DLD1 (cell line): ENCODE data around the gene HES7.

Experiments
- in situ Hi-C: cut with HindIII; loops from 2 replicates; pipeline ENCODE4 v1.10.0; 2017; ENCODE audit warnings: low sequenced_read_pairs

The HES7 gene

GRCh38 chr17:8155231-8155995, 31.5 kb upstream of the HES7 start:
- in situ Hi-C loops, result no loop called here

GRCh38 chr17:8154608-8155155, 30.8 kb upstream of the HES7 start:
- in situ Hi-C loops, result no loop called here

- in situ Hi-C loops, result no loop called here
These were observed 30.2 kb upstream of the HES7 start for GRCh38 chr17:8153957-8154607.

GRCh38 chr17:8153525-8153956, 29.6 kb upstream of the HES7 start:
- in situ Hi-C loops, result no loop called here

GRCh38 chr17:8153031-8153451, 29.1 kb upstream of the HES7 start:
- in situ Hi-C loops, result no loop called here

- in situ Hi-C loops, result no loop called here
These were observed 28.3 kb upstream of the HES7 start, which contains the start of gene PER1 for GRCh38 chr17:8152112-8152775. TSS of gene PER1 (minus strand) at chr17:8152404. CDS start at chr17:8150706, 1,698 bp downstream.

- in situ Hi-C loops, result no loop called here
These were observed 27.8 kb upstream of the HES7 start for GRCh38 chr17:8151641-8152111.

- in situ Hi-C loops, result no loop called here
These were observed 27.3 kb upstream of the HES7 start for GRCh38 chr17:8151120-8151640.

GRCh38 chr17:8150194-8151119, 26.6 kb upstream of the HES7 start:
- in situ Hi-C loops, result no loop called here

- in situ Hi-C loops, result no loop called here
These were observed 25.7 kb upstream of the HES7 start for GRCh38 chr17:8149419-8150193.

GRCh38 chr17:8148560-8148959, 24.7 kb upstream of the HES7 start:
- in situ Hi-C loops, result no loop called here

GRCh38 chr17:8147805-8148404, 24.0 kb upstream of the HES7 start:
- in situ Hi-C loops, result no loop called here

GRCh38 chr17:8147141-8147804, 23.4 kb upstream of the HES7 start:
- in situ Hi-C loops, result no loop called here

- in situ Hi-C loops, result no loop called here
These were observed 22.7 kb upstream of the HES7 start for GRCh38 chr17:8146381-8147140.

GRCh38 chr17:8145811-8146210, 21.9 kb upstream of the HES7 start:
- in situ Hi-C loops, result no loop called here

GRCh38 chr17:8144401-8145231, 20.7 kb upstream of the HES7 start:
- in situ Hi-C loops, result no loop called here
